ENCODE results near the gene TOB1.

- TF ChIP-seq, protein P1, sequence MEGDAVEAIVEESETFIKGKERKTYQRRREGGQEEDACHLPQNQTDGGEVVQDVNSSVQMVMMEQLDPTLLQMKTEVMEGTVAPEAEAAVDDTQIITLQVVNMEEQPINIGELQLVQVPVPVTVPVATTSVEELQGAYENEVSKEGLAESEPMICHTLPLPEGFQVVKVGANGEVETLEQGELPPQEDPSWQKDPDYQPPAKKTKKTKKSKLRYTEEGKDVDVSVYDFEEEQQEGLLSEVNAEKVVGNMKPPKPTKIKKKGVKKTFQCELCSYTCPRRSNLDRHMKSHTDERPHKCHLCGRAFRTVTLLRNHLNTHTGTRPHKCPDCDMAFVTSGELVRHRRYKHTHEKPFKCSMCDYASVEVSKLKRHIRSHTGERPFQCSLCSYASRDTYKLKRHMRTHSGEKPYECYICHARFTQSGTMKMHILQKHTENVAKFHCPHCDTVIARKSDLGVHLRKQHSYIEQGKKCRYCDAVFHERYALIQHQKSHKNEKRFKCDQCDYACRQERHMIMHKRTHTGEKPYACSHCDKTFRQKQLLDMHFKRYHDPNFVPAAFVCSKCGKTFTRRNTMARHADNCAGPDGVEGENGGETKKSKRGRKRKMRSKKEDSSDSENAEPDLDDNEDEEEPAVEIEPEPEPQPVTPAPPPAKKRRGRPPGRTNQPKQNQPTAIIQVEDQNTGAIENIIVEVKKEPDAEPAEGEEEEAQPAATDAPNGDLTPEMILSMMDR (conservative IDR thresholded peaks at IDR 0.05; ENCODE audit: low read depth, low read length): no peak
- no peak for TF ChIP-seq EZH2 (IDR thresholded peaks at IDR 0.05; ENCODE audit: borderline replicate concordance, low read depth, low read length, poor library complexity, severe bottlenecking)
These were observed 52.6 kb downstream of the TOB1 start for GRCh38 chr17:50813583-50813982.

Data from A673 (cell line).